H1 (cell line): ENCODE data around the gene ADAMTS17. TPM values are rescaled to one million over a fixed set of nuclear protein-coding genes. Genes with fewer than 3 reads are reported as not detected.

Source experiments
- BCL11A ChIP-seq, 2 experiments: IDR thresholded peaks; one replicate each; pipeline ENCODE4 v1.6.1; 2011; ENCODE audit warnings: low read depth in 2 of 2, low read length in 2 of 2, mild to moderate bottlenecking in 2 of 2
- E2F6 ChIP-seq: IDR thresholded peaks from 2 replicates; pipeline ENCODE4 v1.6.1; 2012; ENCODE audit warnings: inconsistent platforms
- JUND ChIP-seq: IDR thresholded peaks from 2 replicates; pipeline ENCODE4 v1.6.1; 2011; ENCODE audit warnings: mild to moderate bottlenecking, improper control_type of control experiment, low read length
- POLR2A ChIP-seq, 2 experiments: IDR thresholded peaks; 1 replicate in 1 of 2; 2 replicates in 1 of 2; pipeline ENCODE4 v1.6.1; 2011; ENCODE audit warnings: low read depth in 2 of 2, low read length in 2 of 2, mild to moderate bottlenecking in 2 of 2; ENCODE audit errors: control extremely low read depth in 1 of 2
- RFX5 ChIP-seq: IDR thresholded peaks from 2 replicates; pipeline ENCODE4 v1.6.1; 2011; ENCODE audit warnings: low read depth, low read length, improper control_type of control experiment, borderline replicate concordance
- TAF1 ChIP-seq: IDR thresholded peaks from 2 replicates; pipeline ENCODE4 v1.6.1; 2011; ENCODE audit warnings: mild to moderate bottlenecking, low read depth, low read length
- ZNF274 ChIP-seq: IDR thresholded peaks from 2 replicates; pipeline ENCODE4 v1.7.0; 2012; ENCODE audit warnings: low read length, borderline replicate concordance; ENCODE audit errors: extremely low read depth
- polyA plus RNA-seq, 7 experiments: library from polyadenylated mRNA; depleted of rRNA in 3 of 7; stranded (reverse) in 5 of 7; unstranded in 2 of 7; fragments of >200 nt in 5 of 7; fragments of 200-250 nt in 2 of 7; gene quantifications; 1 replicate in 5 of 7; 2 replicates in 1 of 7; 4 replicates in 1 of 7; pipeline versions ENCODE4 v1.2.1 to v1.2.3, GENCODE V29; 2011 to 2013; ENCODE audit warnings: missing spikeins in 2 of 7, mixed read lengths in 2 of 7
- total RNA-seq: library from RNA; stranded (reverse); fragmentation: NEBNext Ultra II Directional; extraction: Animal tissue kit (Norgen Biotek cat#: 25700); gene quantifications from 2 replicates; pipeline ENCODE4 v1.2.1, GENCODE V29; 2021

The ADAMTS17 gene
- total and polyA plus RNA-seq, 2 of the 8 experiments (the other 6 are each of a cell fraction or from before 2014, with no cell fraction given): 0.51 to 1.7 TPM

GRCh38 chr15:100248236-100248635, 93.5 kb downstream of the ADAMTS17 start (continued):
- TF ChIP-seq ZNF274 (no peak), BCL11A (IDR thresholded peaks at IDR 0.05; ENCODE audit: low read depth in 2 of 2, low read length in 2 of 2) (no peak), RFX5 (no peak), TAF1 (no peak), POLR2A (IDR thresholded peaks at IDR 0.05; ENCODE audit: control extremely low read depth in 1 of 2, low read depth in 2 of 2, low read length in 2 of 2) (no peak), JUND (no peak), E2F6 (no peak)
